Measurements from ENCODE around the gene ARVCF. TPM values are rescaled to one million over a fixed set of nuclear protein-coding genes. Genes with fewer than 3 reads are reported as not detected.

The ARVCF gene
- total RNA-seq, 4 donors from 2014 or later: 1.5 to 15.3 (median 7.5) TPM

- TF ChIP-seq CTCF (IDR thresholded peaks at IDR 0.05; ENCODE audit: low read depth): no peak
Measured at GRCh38 chr22:19979712-19980493, 36.7 kb downstream of the ARVCF start.

DNA sequence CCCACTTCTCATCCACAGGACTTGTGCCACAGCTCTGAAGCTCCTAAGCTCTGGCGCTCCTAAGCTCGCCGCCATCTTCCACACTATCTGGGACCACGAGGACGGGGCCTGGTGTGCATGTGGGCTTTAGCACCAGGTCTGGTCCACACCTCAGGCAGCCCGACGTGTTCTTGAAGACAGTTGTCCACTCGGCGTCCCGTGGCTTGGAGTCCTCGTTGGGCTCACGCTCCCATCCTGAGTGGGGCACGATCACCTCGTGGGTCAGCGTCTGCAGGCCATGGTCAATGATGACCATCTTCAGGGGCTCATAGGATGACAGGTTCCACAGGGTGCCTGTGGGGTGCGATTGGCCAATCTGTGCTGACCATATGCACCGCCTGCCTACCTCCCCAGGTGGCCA, 37.9 kb downstream of the ARVCF start:
- TF ChIP-seq CTCF (IDR thresholded peaks at IDR 0.05; ENCODE audit: low read depth): no peak

GRCh38 chr22:19977296-19978243, 39.1 kb downstream of the ARVCF start:
- TF ChIP-seq CTCF (IDR thresholded peaks at IDR 0.05; ENCODE audit: low read depth): no peak

DNA sequence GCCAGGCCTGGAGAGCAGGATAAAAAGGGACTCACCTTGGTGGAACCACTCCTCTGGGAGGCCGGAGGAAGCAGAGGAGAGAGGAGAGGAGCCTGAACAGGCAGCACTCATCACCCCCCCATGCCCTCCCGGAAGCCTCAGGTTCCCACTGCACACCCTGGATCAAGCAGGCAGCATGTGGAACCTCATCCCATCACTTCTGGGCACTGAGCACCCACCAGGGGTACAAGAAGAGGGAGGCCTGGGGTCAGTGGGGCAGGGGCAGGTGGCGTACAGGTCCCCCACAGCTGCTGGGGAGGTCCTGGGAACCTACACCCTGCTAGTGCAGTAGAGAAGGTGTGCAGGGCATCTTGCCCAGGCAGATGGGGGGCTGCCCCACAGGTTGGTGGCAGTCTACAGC, 40.0 kb downstream of the ARVCF start:
- TF ChIP-seq CTCF (IDR thresholded peaks at IDR 0.05; ENCODE audit: low read depth): no peak

DNA sequence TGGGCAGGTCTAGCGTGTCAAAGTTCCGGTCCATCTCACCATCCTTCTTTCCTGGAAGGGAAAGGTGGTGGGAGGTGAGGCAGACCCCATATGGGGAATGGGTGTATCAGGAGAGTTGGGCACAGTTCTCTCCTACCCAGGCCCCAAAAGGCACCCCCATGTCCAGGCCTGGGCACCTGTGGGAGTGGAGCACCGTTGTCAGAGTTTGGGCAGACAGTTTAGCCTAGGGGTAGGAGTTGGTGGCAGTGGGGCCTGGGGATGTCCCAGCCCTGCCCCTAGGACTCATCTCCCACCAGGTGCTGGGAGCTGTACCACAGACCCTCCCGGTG, 41.0 kb downstream of the ARVCF start:
- no peak for TF ChIP-seq CTCF (IDR thresholded peaks at IDR 0.05; ENCODE audit: low read depth)

DNA sequence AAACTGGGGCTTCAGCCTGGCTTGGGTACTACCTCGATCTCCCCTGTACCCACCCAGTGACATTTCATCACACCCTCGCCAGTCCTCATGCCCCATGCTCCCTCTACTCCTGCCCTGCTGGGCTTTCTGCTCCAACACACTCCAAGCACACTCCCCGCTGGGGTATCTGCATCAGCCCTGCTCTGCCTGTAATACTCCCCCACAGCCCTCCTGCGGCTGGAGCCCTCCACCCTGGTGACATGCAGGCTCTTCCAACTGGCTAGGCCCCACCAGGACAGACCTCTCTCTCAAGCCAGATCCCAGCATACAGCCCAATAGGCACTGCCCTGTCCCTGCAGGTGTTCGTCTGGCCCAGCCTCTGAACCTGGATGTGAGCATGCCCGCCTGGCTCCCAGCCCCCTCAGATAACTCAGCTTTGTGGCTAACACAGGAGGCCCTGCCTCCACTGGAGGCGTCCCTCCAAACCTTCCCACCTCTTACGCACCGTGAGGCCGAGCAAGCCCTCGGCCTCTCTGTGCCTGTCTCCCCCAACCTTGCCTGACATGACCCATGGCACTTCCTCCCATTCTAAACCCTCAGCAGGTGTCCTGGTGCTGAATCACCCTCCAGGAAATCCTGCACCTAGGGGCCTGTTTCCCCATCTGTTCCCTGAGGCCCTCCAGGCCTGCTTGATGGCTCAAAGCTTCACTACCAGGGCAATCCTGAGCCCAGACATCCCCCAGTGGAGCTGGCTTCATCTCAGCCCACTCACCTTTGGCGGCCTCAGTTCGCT, 41.5 kb downstream of the ARVCF start:
- TF ChIP-seq CTCF (IDR thresholded peaks at IDR 0.05; ENCODE audit: low read depth): no peak
